GM18511 (cell line): ENCODE measurements around the gene STAU1.

ENCODE experiments used
- ATAC-seq: cut with Tn5 transposase; IDR thresholded peaks from one replicate; pipeline ENCODE4 v1.9.1; 2021; ENCODE audit warnings: mild to moderate bottlenecking, moderate library complexity; ENCODE audit not compliant: unreplicated experiment

STAU1 gene

DNA sequence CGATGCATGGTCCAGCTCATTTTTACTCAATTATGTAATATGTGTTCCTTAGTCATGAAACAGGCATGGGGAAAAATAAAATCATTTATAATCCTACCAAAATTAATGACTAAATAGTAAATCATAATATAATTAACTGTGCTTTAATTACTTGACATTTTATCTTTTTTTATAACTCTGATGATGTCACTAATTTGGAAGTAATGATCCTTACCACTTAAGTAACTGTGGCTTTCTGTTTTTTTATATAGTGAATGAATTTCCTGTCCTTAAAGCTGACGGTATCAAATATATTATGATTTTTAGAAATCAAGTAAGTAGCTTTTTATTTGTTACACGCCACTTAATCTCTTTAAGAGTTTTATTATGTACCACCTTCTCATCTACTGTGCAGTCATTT, 109.8 kb downstream of the STAU1 start:
- ATAC-seq = no peak

DNA sequence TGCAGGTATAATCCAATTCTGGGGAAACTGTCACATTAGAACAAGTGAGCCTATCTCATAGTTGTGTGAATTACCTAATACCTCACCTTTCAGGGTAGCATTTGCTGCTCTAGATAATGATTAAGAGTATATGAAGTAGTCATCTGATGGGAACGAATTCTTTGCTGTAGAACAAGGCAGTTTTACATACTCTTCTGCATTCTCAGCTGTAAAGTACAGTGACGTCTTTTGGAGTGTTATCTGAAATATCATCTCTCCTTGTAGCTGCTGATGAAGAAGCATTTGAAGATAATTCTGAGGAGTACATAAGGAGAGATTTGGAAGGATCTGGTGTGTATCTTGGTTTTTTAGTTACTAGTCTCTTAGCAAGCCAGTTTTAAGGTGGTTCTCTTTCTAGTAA, 113.6 kb downstream of the STAU1 start:
- no peak for ATAC-seq
